Endothelial cell (in vitro differentiated cells): Measurements from ENCODE around the gene RPTOR. TPM values are rescaled to one million over a fixed set of nuclear protein-coding genes. Genes with fewer than 3 reads are reported as not detected.

Experiments used
- DNase-seq: peaks from one replicate; pipeline ENCODE4 v3.0.0; 2021; ENCODE audit warnings: low spot score
- H3K27ac Mint-ChIP-seq: one replicate; pipeline ENCODE4 v1.8.0; 2021; ENCODE audit warnings: mixed read lengths, inconsistent platforms; ENCODE audit not compliant: unreplicated experiment
- H3K27me3 Mint-ChIP-seq: one replicate; pipeline ENCODE4 v1.8.0; 2021; ENCODE audit warnings: mild to moderate bottlenecking, moderate library complexity, mixed read lengths, inconsistent platforms; ENCODE audit not compliant: unreplicated experiment
- H3K36me3 Mint-ChIP-seq: one replicate; pipeline ENCODE4 v1.8.0; 2021; ENCODE audit warnings: mild to moderate bottlenecking, low read depth, mixed read lengths, inconsistent platforms; ENCODE audit not compliant: unreplicated experiment
- H3K4me1 Mint-ChIP-seq: one replicate; pipeline ENCODE4 v1.8.0; 2021; ENCODE audit warnings: mild to moderate bottlenecking, mixed read lengths, inconsistent platforms; ENCODE audit not compliant: unreplicated experiment
- H3K4me3 Mint-ChIP-seq: one replicate; pipeline ENCODE4 v1.8.0; 2021; ENCODE audit warnings: mild to moderate bottlenecking, mixed read lengths, inconsistent platforms; ENCODE audit not compliant: unreplicated experiment
- H3K9me3 Mint-ChIP-seq: one replicate; pipeline ENCODE4 v1.8.0; 2021; ENCODE audit warnings: mixed read lengths, inconsistent platforms; ENCODE audit not compliant: unreplicated experiment
- total RNA-seq: library from RNA; stranded (reverse); fragmentation: NEBNext Ultra II Directional; extraction: Animal tissue kit (Norgen Biotek cat#: 25700); gene quantifications from one replicate; pipeline ENCODE4 v1.2.1, GENCODE V29; 2021; ENCODE audit not compliant: unreplicated experiment
- TF ChIP-seq, protein P1 (sequence below): fragments of 200-600 bp; sonication (generic); IDR thresholded peaks from one replicate; pipeline ENCODE4 v1.5.0; 2021; ENCODE audit warnings: antibody characterized with exemption; ENCODE audit not compliant: unreplicated experiment

The RPTOR gene
- total RNA-seq, 1 donor from 2014 or later = 36.7 TPM

DNA sequence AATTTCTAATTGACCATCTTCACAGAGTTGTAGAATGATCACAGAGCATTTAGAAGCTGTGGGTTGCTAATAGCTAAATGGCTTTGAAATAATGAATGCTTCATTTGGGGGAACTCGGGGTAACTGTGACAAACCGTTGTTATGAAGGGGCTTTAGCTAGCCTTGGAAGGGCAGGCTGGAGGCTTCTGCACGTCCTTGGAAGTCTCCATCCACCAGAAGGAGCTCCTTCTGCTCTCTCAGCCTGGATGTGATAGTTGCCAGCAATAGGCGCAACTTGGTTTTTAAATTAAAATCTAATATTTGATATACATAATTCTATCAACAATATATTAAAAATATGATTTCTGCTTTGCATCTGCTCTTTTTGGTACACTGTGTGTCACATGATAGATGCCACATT is 200.5 kb downstream of the RPTOR start:
- Mint-ChIP-seq H3K27ac (no peak overlapping the region), H3K36me3 (peaks cover 29% of the 10 kb centered on the region), H3K4me1 (peaks cover 5% of the 10 kb centered on the region), H3K4me3 (no peak overlapping the region), H3K27me3 (peaks cover 29% of the 10 kb centered on the region), H3K9me3 (no peaks in the 10 kb centered on the region)
- DNase-seq = no peak
- TF ChIP-seq, protein P1, sequence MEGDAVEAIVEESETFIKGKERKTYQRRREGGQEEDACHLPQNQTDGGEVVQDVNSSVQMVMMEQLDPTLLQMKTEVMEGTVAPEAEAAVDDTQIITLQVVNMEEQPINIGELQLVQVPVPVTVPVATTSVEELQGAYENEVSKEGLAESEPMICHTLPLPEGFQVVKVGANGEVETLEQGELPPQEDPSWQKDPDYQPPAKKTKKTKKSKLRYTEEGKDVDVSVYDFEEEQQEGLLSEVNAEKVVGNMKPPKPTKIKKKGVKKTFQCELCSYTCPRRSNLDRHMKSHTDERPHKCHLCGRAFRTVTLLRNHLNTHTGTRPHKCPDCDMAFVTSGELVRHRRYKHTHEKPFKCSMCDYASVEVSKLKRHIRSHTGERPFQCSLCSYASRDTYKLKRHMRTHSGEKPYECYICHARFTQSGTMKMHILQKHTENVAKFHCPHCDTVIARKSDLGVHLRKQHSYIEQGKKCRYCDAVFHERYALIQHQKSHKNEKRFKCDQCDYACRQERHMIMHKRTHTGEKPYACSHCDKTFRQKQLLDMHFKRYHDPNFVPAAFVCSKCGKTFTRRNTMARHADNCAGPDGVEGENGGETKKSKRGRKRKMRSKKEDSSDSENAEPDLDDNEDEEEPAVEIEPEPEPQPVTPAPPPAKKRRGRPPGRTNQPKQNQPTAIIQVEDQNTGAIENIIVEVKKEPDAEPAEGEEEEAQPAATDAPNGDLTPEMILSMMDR = no peak

DNA sequence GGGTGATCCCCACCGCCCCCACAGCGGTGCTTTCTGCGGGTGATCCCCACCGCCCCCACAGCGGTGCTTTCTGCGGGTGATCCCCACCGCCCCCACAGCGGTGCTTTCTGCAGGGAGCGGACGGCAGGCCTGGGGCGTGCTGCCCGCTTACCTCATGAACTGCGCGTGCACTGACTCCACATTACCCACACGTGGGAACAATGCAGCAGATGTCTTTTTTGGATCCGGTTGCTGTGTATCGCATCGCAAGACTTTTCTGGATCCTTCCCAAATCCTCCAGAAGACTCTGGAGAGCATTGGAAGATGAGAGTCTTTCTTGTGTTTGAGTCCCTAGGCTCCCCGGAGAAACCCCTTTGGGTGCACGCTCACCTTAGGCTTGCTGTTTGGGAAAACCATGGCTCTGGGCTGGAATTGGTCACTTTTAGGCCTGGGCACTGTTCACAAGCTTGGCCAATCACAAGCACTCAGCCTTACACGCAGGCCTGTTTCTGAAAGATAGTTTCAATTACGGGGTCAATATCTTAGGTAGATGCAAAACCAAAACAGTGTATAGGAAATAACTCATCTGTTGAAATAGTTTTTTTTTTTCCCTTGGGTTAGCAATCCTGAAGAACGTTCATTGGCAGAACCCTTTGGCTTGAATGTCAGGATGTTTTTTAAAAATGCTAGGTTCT is 201.8 kb downstream of the RPTOR start:
- peaks cover 8% of the 10 kb centered on the region for H3K4me1 Mint-ChIP-seq
- DNase-seq = no peak
- TF ChIP-seq, protein P1 = no peak
- no peak overlapping the region for H3K4me3 Mint-ChIP-seq
- peaks cover 22% of the 10 kb centered on the region for H3K27me3 Mint-ChIP-seq
- H3K9me3 Mint-ChIP-seq = no peaks in the 10 kb centered on the region
- H3K27ac Mint-ChIP-seq = no peak overlapping the region
- peaks cover 17% of the 10 kb centered on the region for H3K36me3 Mint-ChIP-seq

- no peak for DNase-seq
- Mint-ChIP-seq H3K27me3 (peaks cover 15% of the 10 kb centered on the region), H3K9me3 (no peaks in the 10 kb centered on the region), H3K4me1 (peaks cover 14% of the 10 kb centered on the region), H3K36me3 (peaks cover 6% of the 10 kb centered on the region), H3K4me3 (no peak overlapping the region), H3K27ac (peak overlapping the region; percentile 43)
- TF ChIP-seq, protein P1 = no peak
Observed at GRCh38 chr17:80747469-80747868, 202.8 kb downstream of the RPTOR start.

DNA sequence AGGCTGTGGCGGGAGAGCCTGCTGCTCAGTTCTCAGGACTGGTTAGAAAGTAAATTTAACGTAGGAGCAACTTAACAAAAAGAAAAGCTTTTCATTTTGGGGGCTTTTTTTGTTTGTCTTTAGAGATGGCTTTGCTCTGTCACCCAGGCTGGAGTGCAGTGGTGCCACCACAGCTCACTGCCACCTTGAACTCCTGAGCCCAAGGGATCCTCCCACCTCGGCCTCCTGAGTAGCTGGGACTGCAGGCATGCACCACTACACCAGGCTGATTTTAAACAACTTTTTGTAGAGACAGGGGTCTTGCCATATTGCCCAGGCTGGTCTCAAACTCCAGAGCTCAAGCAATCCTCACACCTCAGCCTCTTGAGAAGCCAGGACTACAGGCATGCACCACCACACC is 205.0 kb downstream of the RPTOR start:
- H3K4me1 Mint-ChIP-seq = peaks cover 14% of the 10 kb centered on the region
- H3K27ac Mint-ChIP-seq = no peak overlapping the region
- H3K36me3 Mint-ChIP-seq = peaks cover 13% of the 10 kb centered on the region
- TF ChIP-seq, protein P1 = no peak
- H3K9me3 Mint-ChIP-seq = no peaks in the 10 kb centered on the region
- no peak for DNase-seq
- peaks cover 9% of the 10 kb centered on the region for H3K27me3 Mint-ChIP-seq
- no peak overlapping the region for H3K4me3 Mint-ChIP-seq

DNA sequence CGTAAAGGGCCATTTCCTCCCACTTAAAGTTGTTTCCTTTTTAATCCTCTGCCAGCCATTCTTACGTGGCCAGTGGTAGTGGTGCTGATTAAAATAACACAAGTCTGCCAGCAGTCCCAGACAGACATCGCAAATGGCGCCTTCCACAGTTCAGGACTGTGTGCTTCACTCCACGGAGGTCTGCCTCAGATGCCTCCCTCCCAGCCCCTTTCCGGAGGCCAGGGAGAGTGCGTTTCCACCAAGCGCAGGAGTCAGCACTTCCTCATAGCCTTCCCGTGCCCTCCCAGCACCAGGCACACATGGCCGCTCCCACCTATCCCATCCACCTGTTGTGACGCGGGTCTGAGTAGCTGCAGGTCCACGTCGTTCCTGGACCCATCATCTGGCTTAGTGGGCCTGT is 205.6 kb downstream of the RPTOR start:
- TF ChIP-seq, protein P1 = no peak
- no peak overlapping the region for H3K27ac Mint-ChIP-seq
- H3K9me3 Mint-ChIP-seq = no peaks in the 10 kb centered on the region
- no peak overlapping the region for H3K4me3 Mint-ChIP-seq
- peaks cover 11% of the 10 kb centered on the region for H3K27me3 Mint-ChIP-seq
- no peak for DNase-seq
- H3K36me3 Mint-ChIP-seq = peaks cover 14% of the 10 kb centered on the region
- peaks cover 14% of the 10 kb centered on the region for H3K4me1 Mint-ChIP-seq
